Spleen (tissue), 7 donors: ENCODE results near the gene KCNC2.

Experiments used
- POLR2A ChIP-seq, 3 donors: fragments of 450-650 bp; IDR thresholded peaks; one replicate each; pipeline ENCODE4 v1.5.1; 2017; ENCODE audit warnings: antibody characterized with exemption in 3 of 3, mild to moderate bottlenecking in 1 of 3
- TF ChIP-seq, protein P1 (sequence below), 11 experiments: fragments of 200-600 bp in 7 of 11; fragments of 450-650 bp in 4 of 11; sonication (generic) in 4 of 11; IDR thresholded peaks in 8 of 11; conservative IDR thresholded peaks in 3 of 11; 1 replicate in 7 of 11; 2 replicates in 4 of 11; pipeline versions ENCODE4 v1.4.0 to v1.8.0; 2016 to 2021; ENCODE audit warnings: antibody characterized with exemption in 11 of 11, inconsistent platforms in 4 of 11, mild to moderate bottlenecking in 1 of 11
- donor health status: DM: no; HTN: no; CAD: no; lungs with moderate emphysema.
- donor health status: DM: no; HTN: no; CAD: no.
- donor health status: DM: no; HTN: no; CAD: no.

DNA sequence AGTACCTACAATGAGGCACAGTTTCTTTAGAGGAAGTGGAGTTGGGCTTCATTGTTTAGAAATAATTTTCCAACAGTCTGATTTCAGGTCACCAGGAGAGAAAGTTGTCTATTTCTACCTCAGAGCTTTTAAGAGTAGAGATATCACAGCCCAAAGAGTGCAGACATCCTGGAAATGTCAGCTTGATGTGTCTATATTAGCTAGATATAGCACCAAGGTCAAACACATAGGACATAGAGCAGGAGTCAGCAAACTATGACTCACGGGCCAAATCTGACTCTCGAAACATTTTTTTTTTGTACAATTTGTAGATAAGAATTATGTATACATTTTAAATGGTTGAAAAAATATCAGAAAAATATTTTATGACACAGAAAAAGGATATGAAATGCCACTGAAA lies 53.7 kb downstream of the KCNC2 start:
- no peak for TF ChIP-seq POLR2A (IDR thresholded peaks at IDR 0.05)
- TF ChIP-seq, protein P1, sequence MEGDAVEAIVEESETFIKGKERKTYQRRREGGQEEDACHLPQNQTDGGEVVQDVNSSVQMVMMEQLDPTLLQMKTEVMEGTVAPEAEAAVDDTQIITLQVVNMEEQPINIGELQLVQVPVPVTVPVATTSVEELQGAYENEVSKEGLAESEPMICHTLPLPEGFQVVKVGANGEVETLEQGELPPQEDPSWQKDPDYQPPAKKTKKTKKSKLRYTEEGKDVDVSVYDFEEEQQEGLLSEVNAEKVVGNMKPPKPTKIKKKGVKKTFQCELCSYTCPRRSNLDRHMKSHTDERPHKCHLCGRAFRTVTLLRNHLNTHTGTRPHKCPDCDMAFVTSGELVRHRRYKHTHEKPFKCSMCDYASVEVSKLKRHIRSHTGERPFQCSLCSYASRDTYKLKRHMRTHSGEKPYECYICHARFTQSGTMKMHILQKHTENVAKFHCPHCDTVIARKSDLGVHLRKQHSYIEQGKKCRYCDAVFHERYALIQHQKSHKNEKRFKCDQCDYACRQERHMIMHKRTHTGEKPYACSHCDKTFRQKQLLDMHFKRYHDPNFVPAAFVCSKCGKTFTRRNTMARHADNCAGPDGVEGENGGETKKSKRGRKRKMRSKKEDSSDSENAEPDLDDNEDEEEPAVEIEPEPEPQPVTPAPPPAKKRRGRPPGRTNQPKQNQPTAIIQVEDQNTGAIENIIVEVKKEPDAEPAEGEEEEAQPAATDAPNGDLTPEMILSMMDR (IDR thresholded peaks at IDR 0.05 in 8 of 11, conservative IDR thresholded peaks at IDR 0.05 in 3 of 11): no peak
